Small intestine (tissue), 7 donors: Measurements from ENCODE around the gene SP100. TPM values are rescaled to one million over a fixed set of nuclear protein-coding genes. Genes with fewer than 3 reads are reported as not detected.
A peak's percentile ranks its signal among the peaks of the same experiment; 100 is the strongest.

Experiments
- DNase-seq, 2 donors: peaks; one replicate each; pipeline versions ENCODE4 v3.0.0 to v3.0.0-alpha.2; 2013
- FAIRE-seq: peaks from 2 replicates; lab custom pipeline; 2012; peaks lifted over from hg19 to GRCh38; lab: Jason Lieb, UNC
- H3K27ac ChIP-seq, 3 donors: one replicate each; pipeline ENCODE4 v1.5.1; 2013; ENCODE audit warnings: low read length in 2 of 3, mild to moderate bottlenecking in 2 of 3, control low read depth in 1 of 3, inconsistent platforms in 1 of 3, low read depth in 1 of 3, moderate library complexity in 1 of 3
- H3K27me3 ChIP-seq, 3 donors: one replicate each; pipeline ENCODE4 v1.6.1; 2013; ENCODE audit warnings: low read length in 3 of 3, inconsistent platforms in 1 of 3; ENCODE audit not compliant: control insufficient read depth in 3 of 3, insufficient read depth in 3 of 3
- H3K36me3 ChIP-seq, 3 donors: one replicate each; pipeline ENCODE4 v1.6.1; 2013; ENCODE audit warnings: low read length in 3 of 3, inconsistent platforms in 1 of 3, low read depth in 1 of 3, mild to moderate bottlenecking in 1 of 3, moderate library complexity in 1 of 3; ENCODE audit not compliant: control insufficient read depth in 3 of 3, insufficient read depth in 2 of 3
- H3K4me1 ChIP-seq, 3 donors: one replicate each; pipeline ENCODE4 v1.6.1; 2013; ENCODE audit warnings: low read length in 2 of 3, inconsistent platforms in 1 of 3, low read depth in 1 of 3, mild to moderate bottlenecking in 1 of 3, moderate library complexity in 1 of 3; ENCODE audit not compliant: control insufficient read depth in 3 of 3, insufficient read depth in 2 of 3
- H3K4me3 ChIP-seq, 3 donors: one replicate each; pipeline ENCODE4 v1.5.1; 2013; ENCODE audit warnings: low read length in 3 of 3, control low read depth in 1 of 3, inconsistent platforms in 1 of 3, low read depth in 1 of 3, mild to moderate bottlenecking in 1 of 3, moderate library complexity in 1 of 3
- H3K9me3 ChIP-seq, 2 donors: one replicate each; pipeline ENCODE4 v1.6.1; 2013; ENCODE audit warnings: low read depth in 1 of 2, low read length in 1 of 2; ENCODE audit not compliant: control insufficient read depth in 2 of 2, insufficient read depth in 1 of 2
- WGBS, 3 donors: extraction: QIAGEN DNeasy Blood & Tissue Kit; methylation state at CpG; one replicate each; pipeline ENCODE4 v1.1.7; 2013; 5-methylcytosine and 5-hydroxymethylcytosine counted together
- polyA plus RNA-seq, 4 donors: library from polyadenylated mRNA; stranded (reverse) in 3 of 4; unstranded in 1 of 4; fragments of 200-250 nt in 3 of 4; fragments of 120-200 nt in 1 of 4; gene quantifications; one replicate each; pipeline versions ENCODE4 v1.2.1 to v1.2.3, GENCODE V29; 2013
- donor health status: healthy with polysubstance abuse.
- donor health status: control.
- donor health status: control.
- donor health status: Bipolar disorder and iron deficiency.
- donor health status: healthy.

Gene SP100
- polyA plus RNA-seq, 4 donors, result 38.7 to 55.4 (median 46.9) TPM

DNA sequence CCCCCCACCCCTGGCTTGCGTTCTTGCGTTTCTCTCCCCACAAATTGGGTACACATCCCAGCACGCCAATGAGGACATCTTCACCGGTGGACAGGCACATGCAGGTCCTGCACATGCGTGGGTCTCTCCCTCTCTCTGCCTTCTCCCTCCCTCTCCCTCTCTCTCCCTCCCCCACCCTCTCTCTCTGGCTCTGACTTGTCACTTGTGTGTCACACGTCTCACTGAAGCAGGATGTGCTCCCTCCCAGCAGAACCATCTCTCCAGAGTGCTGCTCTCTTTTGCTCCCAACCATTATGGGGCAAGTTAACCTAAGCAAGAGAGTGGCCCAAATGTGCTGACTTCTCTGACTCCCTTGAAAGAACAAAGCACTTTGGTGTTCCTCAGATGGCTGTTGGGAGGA, 175.8 kb downstream of the SP100 start:
- no peak for DNase-seq
- Histone ChIP-seq H3K9me3 (no peaks in the 10 kb centered on the region), H3K4me3 (no peak overlapping the region), H3K27ac (peak overlapping the region in 1 of 3 donors; percentile 42), H3K27me3 (peaks cover 0 to 2% (median 0%) of the 10 kb centered on the region in 3 donors), H3K36me3 (no peaks in the 10 kb centered on the region), H3K4me1 (no peaks in the 10 kb centered on the region)
- WGBS, 3 donors, result 78 to 84% (median 84%) methylated on average over 6 of the region's 6 CpGs
- no peak for FAIRE-seq

DNA sequence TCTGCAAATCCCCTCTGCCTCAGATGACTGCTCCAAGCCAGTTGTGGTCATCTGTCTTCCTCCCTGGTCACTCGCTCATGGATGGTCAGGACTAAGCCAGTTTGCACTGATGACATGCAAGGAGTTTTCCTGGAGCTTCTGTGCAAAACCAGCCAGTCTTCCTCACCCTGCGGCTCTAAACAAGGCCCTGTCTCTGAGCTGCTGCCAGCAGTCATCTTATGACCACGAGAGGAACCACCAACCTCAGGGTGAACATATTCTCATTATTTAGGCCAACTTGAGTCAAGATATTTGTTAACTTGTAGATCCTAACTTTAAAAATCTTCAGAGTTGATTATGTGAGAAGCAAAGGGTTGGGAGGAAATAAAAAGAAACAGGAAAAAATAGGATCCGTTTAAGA, 176.8 kb downstream of the SP100 start:
- 68 to 82% (median 71%) methylated on average over 4 of the region's 4 CpGs for WGBS, 3 donors
- H3K9me3 ChIP-seq, result no peaks in the 10 kb centered on the region
- FAIRE-seq (no peak), DNase-seq (peak in 1 of 2 donors; percentile 28)
- peaks cover 0 to 2% (median 0%) of the 10 kb centered on the region in 3 donors for H3K27me3 ChIP-seq
- no peaks in the 10 kb centered on the region for H3K4me1 ChIP-seq
- no peaks in the 10 kb centered on the region for H3K36me3 ChIP-seq
- no peak overlapping the region for H3K27ac ChIP-seq
- H3K4me3 ChIP-seq, result no peak overlapping the region

Other genes starting within 250 kb of the SP100 start
- 10 to 100 TPM; 11.2 to 13.7 (median 11.7) TPM for gene SP110, start 196.2 kb upstream of the SP100 start, polyA plus RNA-seq
- gene SP140, start 190.5 kb upstream of the SP100 start, polyA plus RNA-seq, result 1 to 10 TPM in 3 of 4 donors, not detected in 1; 1.5 to 3.0 (median 1.5) TPM
- gene SP140L, start 89.0 kb upstream of the SP100 start, polyA plus RNA-seq, result 10 to 100 TPM; 11.8 to 15.4 (median 13.0) TPM